HG03060 (cell line): ENCODE measurements around the gene DENND1B.
"Not testable (repeated sequence)": the region's sequence is repeated elsewhere in the genome, so short reads cannot be mapped to it uniquely, and the experiment has no call there.

ENCODE experiments used
- ATAC-seq: cut with Tn5 transposase; IDR thresholded peaks from one replicate; pipeline ENCODE4 v1.9.1; 2021; ENCODE audit warnings: low read depth, moderate number of reproducible peaks; ENCODE audit not compliant: unreplicated experiment

The DENND1B gene

GRCh38 chr1:197783510-197783948 lies 8.2 kb upstream of the DENND1B start:
- ATAC-seq: no peak

- ATAC-seq: no peak
These were observed 7.6 kb upstream of the DENND1B start for GRCh38 chr1:197782722-197783360.

- no peak for ATAC-seq
These were observed 6.9 kb upstream of the DENND1B start for GRCh38 chr1:197781968-197782721.

- no peak for ATAC-seq
These were observed 4.6 kb upstream of the DENND1B start for GRCh38 chr1:197779921-197780320.

GRCh38 chr1:197778366-197778945 lies 3.2 kb upstream of the DENND1B start:
- no peak for ATAC-seq

- peak; percentile 37 for ATAC-seq
These were observed 1.2 kb upstream of the DENND1B start for GRCh38 chr1:197776351-197777105.

- ATAC-seq: peak; percentile 2
These were observed 606 bp downstream of the DENND1B start for GRCh38 chr1:197774466-197775281.

GRCh38 chr1:197773856-197774255 lies 1.4 kb downstream of the DENND1B start:
- no peak for ATAC-seq

- no peak for ATAC-seq
These were observed 3.2 kb downstream of the DENND1B start for GRCh38 chr1:197771904-197772556.

- ATAC-seq: no peak
These were observed 3.9 kb downstream of the DENND1B start for GRCh38 chr1:197771386-197771785.

- no peak for ATAC-seq
These were observed 5.0 kb downstream of the DENND1B start for GRCh38 chr1:197770243-197770642.

GRCh38 chr1:197769287-197769686 lies 6.0 kb downstream of the DENND1B start:
- no peak for ATAC-seq

GRCh38 chr1:197768014-197768805 lies 7.1 kb downstream of the DENND1B start:
- ATAC-seq: no peak

GRCh38 chr1:197763769-197764168 lies 11.5 kb downstream of the DENND1B start:
- no peak for ATAC-seq

GRCh38 chr1:197763307-197763706 lies 12.0 kb downstream of the DENND1B start:
- no peak for ATAC-seq

- no peak for ATAC-seq
These were observed 13.6 kb downstream of the DENND1B start for GRCh38 chr1:197761654-197762053.

GRCh38 chr1:197755553-197755952 lies 19.7 kb downstream of the DENND1B start:
- ATAC-seq: not testable (repeated sequence)

GRCh38 chr1:197752652-197753164 lies 22.6 kb downstream of the DENND1B start:
- not testable (repeated sequence) for ATAC-seq

- ATAC-seq: no peak
These were observed 24.9 kb downstream of the DENND1B start for GRCh38 chr1:197750366-197750765.
